Effector memory CD4-positive, alpha-beta T cell (primary cell): ENCODE measurements around the gene LLCFC1.
"Not testable (repeated sequence)": the region's sequence is repeated elsewhere in the genome, so short reads cannot be mapped to it uniquely, and the experiment has no call there.

Experiments used
- DNase-seq, 3 donors: peaks; one replicate each; pipeline ENCODE4 v3.0.0-alpha.2; 2020
- H3K27ac ChIP-seq: 2 replicates; pipeline ENCODE4 v1.7.0; 2013; ENCODE audit warnings: mild to moderate bottlenecking, low read length, moderate library complexity; ENCODE audit not compliant: insufficient read depth, poor library complexity, severe bottlenecking
- H3K27me3 ChIP-seq: replicated peaks from 2 replicates; pipeline ENCODE4 v1.7.0; 2013; ENCODE audit warnings: mild to moderate bottlenecking, low read length; ENCODE audit not compliant: insufficient read depth, control insufficient read depth, poor library complexity, severe bottlenecking
- H3K36me3 ChIP-seq: 2 replicates; pipeline ENCODE4 v1.7.0; 2013; ENCODE audit warnings: mild to moderate bottlenecking, low read length, moderate library complexity; ENCODE audit not compliant: control insufficient read depth, insufficient read depth
- H3K4me1 ChIP-seq: 2 replicates; pipeline ENCODE4 v1.7.0; 2013; ENCODE audit warnings: low read length, mild to moderate bottlenecking; ENCODE audit not compliant: control insufficient read depth, insufficient read depth, poor library complexity, severe bottlenecking
- H3K4me3 ChIP-seq: 2 replicates; pipeline ENCODE4 v1.7.0; 2013; ENCODE audit warnings: low read length, low read depth, mild to moderate bottlenecking; ENCODE audit not compliant: insufficient read depth, poor library complexity, severe bottlenecking
- H3K9me3 ChIP-seq: 2 replicates; pipeline ENCODE4 v1.7.0; 2013; ENCODE audit warnings: mild to moderate bottlenecking, low read length, moderate library complexity; ENCODE audit not compliant: control insufficient read depth

Gene LLCFC1

GRCh38 chr7:142978402-142978801, 39.1 kb downstream of the LLCFC1 start:
- H3K4me3 ChIP-seq, H3K27ac ChIP-seq, H3K36me3 ChIP-seq, H3K27me3 ChIP-seq, DNase-seq, H3K9me3 ChIP-seq, H3K4me1 ChIP-seq: not testable (repeated sequence)

- Histone ChIP-seq H3K4me1 (no peaks in the 10 kb centered on the region), H3K27ac (no peak overlapping the region), H3K9me3 (no peaks in the 10 kb centered on the region), H3K27me3 (no peaks in the 10 kb centered on the region), H3K36me3 (no peaks in the 10 kb centered on the region), H3K4me3 (no peak overlapping the region)
- no peak for DNase-seq
These were observed 44.5 kb downstream of the LLCFC1 start for GRCh38 chr7:142983825-142984224.

- DNase-seq: no peak
- H3K4me1 ChIP-seq: no peaks in the 10 kb centered on the region
- H3K36me3 ChIP-seq: no peaks in the 10 kb centered on the region
- no peak overlapping the region for H3K4me3 ChIP-seq
- H3K27ac ChIP-seq: no peak overlapping the region
- no peaks in the 10 kb centered on the region for H3K9me3 ChIP-seq
- no peaks in the 10 kb centered on the region for H3K27me3 ChIP-seq
These were observed 45.0 kb downstream of the LLCFC1 start for GRCh38 chr7:142984297-142984696.
